IMR-90 (cell line): ENCODE results near the gene NCAM1.

Source experiments
- CTCF ChIP-seq: conservative IDR thresholded peaks from 2 replicates; pipeline ENCODE4 v1.5.1; 2012; ENCODE audit warnings: mild to moderate bottlenecking, low read depth, low read length, improper control_type of control experiment
- FOS ChIP-seq: fragments of 150-350 bp; IDR thresholded peaks from 2 replicates; pipeline ENCODE4 v1.6.1; 2016; ENCODE audit warnings: low read depth, low read length
- POLR2A ChIP-seq: IDR thresholded peaks from 2 replicates; pipeline ENCODE4 v1.6.1; 2012; ENCODE audit warnings: mild to moderate bottlenecking, low read depth, low read length

GRCh38 chr11:112972399-112973145 is 11.4 kb downstream of the NCAM1 start:
- no peak for TF ChIP-seq CTCF
- TF ChIP-seq POLR2A, result no peak
- no peak for TF ChIP-seq FOS
